GM19468 (cell line): Measurements from ENCODE around the gene ZMYND10.

Source experiments
- ATAC-seq: cut with Tn5 transposase; IDR thresholded peaks from one replicate; pipeline ENCODE4 v1.9.1; 2021; ENCODE audit warnings: mild to moderate bottlenecking, moderate library complexity, moderate number of reproducible peaks; ENCODE audit not compliant: unreplicated experiment; ENCODE audit errors: extremely low read depth

Gene ZMYND10

DNA sequence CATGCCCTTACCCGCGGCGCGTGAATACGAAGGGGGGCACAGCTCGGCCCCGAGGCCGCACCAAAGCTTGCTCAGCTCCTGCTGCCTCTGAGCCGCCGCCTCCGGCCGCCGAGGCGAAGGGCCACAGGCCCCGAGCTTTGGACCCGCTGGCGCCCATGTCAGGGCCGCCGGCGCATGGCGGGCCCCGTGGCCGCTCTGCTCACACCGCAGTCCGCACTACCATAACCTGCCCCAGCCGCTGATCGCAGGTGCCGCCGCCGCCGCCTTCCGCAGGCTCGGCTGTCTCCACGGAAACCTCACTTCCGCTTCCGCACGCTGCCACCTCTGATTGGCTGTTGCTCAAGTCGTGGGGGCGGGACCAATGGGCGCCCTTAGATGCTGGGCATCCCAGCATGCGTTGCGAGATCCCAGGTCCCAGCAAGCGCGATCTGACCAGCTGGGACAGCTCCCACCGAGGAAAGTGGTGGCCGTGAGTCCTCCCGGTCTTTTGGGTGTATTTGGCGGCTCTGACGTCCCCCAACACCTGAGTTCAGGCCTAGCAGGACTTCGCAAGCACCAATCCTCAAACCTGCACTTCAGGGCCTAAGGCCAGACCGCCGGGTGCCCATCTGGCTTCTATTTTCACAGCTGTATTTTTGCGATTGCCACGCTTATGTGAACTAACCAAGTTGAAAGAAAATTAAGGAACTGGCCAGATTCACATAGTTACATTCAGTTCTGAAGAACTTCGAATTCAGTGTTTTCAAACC is 17.4 kb downstream of the ZMYND10 start, which contains the start of gene TUSC2:
TSS of gene TUSC2 (minus strand) at position 281 of the 749 bp plus-strand sequence. CDS start at position 157, 124 bp downstream.
- peak; percentile 74 for ATAC-seq

DNA sequence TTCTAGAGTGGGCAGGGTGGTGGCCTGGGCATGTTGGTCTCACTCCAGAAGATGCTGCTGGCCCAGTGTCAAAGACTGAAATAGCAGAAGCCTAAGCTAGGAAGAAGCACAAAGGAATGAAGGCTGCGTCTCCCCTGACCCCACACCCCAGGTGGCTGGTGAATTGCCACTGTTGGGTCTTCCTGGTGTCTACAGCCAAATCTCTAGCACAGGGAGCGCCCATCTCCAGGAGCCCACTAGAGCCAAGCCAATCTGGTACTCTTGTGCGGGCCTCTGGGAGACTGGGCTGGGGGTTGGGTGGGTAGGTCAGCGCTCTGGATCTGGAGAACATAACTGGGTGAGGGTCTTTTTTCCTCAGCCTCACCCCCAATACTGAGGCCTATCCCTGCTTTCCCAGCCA is 18.4 kb downstream of the ZMYND10 start:
- no peak for ATAC-seq

DNA sequence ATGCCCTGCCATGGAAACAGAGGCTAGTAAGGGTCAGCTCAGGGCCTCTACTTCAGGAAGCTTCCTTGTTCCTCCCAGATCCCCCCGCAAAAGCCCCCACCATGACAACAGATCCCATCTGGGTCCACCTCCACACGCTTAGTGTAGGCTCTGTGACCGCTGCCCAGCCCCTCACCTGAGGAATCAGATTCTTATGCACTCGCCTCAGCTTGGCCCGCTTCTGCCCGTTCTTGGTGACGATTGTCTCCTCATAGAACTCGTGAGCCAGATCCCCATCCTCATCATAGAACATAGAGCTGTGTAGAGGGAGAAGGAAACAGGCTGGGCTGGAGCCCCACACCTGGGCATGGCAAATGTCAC is 19.4 kb downstream of the ZMYND10 start:
- no peak for ATAC-seq

DNA sequence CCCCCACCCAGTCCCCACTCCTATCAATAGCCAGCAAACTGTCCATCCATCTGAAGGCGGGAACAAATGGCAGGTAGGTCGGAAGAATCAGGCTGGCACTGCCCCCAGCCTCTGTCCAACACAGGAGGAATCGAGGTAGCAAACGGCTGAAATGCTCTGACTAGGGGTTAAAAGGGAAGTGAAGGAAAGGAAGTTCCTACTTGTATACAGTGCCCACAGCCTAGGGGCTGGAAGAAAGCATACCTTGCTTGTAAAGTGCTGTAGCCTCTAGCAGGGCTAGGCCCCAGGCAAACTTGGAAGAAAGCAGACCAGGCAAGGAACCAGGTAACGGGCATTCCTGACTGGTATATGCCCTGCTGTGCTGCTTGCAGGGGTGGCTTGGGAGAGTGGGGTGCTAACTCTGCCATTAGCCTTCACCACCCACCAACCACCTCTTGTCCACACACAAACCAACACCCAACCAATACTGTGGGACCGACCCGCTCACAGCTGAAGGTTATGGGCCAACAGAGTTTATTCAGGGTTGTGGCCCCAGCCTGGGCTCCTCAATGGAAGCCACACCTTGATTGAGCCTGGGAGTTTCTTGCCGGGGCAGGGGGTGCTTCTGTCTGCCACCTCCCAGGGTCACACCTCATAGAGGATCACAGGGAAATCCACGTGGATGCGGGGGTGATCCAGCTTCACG is 19.9 kb downstream of the ZMYND10 start:
- no peak for ATAC-seq

DNA sequence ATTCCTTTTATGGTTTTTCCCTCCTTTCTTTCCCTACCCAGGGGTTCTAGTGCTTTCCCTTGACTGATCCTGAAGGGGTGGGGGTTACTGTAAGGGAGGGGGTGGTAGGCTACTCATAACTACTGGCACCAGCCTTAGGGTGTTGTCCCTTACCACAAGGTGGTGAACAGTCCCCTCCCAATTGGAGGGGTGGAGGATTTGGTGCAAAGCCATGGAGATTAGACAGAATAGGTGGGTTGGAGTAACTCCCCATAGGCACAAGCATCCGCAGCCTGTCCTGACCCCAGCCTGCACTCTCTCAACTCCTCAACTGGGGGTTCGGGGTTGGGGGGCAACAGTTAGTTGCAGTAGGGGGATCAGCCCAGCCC is 20.4 kb downstream of the ZMYND10 start:
- no peak for ATAC-seq

DNA sequence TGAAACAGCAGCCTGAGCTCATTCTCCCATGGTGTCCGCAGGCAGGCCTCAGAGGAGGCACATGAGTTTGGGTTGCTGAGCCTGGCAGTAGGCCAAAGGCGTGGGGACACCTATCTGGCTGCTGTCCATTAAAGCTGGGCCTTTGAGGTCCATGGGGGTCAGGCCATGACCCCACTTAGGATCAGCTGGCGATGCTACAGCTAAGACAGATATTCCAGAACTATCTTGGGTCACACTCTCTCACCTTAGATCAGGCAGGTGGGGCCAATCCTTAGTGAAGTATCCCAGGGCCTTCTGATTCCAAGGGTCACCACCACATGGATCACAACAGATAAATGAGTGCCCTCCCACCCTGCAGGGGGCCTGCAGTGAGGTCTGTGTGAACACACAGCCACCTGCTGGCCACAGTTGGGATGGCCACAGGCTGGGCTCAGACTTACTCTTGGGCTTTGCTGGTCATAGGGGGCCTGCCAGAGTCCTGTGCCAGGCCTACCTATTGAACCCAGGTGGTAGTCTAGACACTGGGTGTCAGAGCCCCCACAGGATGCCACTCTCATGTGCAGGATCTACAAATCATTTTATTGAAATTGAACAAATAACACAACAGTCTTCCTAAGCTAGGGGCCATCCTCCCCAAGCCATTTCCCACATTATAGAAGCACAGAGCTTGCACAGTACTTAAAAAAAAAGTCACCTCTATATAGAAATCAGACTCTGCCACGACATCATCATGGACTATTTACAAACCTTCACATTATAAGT is 21.0 kb downstream of the ZMYND10 start:
- no peak for ATAC-seq

DNA sequence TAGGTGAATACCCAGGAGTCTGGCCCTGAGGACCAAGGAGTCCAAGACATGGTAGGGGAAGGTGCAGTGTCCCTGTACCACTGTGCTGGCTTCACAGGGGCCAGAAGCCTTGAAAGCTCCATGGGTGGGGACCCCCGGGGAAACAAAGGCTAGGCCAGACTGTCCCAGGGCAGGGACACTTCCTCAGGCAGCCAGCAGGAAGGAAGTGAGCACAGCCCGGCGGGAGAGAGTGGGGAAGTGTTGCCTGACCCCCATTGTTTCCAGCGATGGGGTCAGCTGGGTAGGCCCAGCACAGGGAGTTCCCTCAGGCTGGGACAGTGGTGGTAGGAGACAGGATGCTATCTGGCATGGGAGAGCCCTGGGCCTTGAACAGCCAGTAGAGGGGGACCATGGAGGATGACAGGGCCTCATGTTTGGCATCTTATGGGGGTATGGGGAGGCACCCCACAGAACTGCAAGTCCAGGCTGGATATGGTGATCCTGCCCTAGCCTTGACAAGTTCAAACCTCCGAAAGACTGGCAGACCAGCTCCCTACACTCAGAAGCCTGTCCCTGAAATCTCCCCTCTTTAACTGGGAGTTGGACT is 21.8 kb downstream of the ZMYND10 start:
- no peak for ATAC-seq

DNA sequence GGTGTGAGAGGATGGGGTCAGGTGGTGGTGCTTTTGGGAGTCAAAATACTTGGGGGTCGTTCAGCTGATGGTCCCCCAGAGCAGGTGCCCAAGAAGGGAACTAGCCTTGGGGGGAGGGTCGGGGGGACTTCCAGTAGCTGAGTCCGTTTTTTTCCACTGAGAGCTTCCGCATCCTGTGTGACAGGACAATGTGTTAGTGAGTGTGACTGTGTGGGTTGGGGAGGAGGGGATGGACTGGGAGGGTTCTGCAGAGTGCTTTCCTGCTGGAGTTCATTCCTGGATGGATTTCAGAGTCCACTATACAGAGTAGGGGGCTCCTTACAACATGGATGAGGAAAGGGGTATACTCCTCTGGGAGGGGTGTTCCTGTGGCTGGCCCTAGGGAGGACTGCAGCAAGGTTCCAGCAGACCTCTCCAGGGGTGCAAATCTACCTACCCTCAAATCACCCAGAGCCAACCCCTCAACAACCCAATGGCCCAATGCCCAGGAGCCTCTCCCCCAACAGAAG is 22.4 kb downstream of the ZMYND10 start:
- no peak for ATAC-seq

DNA sequence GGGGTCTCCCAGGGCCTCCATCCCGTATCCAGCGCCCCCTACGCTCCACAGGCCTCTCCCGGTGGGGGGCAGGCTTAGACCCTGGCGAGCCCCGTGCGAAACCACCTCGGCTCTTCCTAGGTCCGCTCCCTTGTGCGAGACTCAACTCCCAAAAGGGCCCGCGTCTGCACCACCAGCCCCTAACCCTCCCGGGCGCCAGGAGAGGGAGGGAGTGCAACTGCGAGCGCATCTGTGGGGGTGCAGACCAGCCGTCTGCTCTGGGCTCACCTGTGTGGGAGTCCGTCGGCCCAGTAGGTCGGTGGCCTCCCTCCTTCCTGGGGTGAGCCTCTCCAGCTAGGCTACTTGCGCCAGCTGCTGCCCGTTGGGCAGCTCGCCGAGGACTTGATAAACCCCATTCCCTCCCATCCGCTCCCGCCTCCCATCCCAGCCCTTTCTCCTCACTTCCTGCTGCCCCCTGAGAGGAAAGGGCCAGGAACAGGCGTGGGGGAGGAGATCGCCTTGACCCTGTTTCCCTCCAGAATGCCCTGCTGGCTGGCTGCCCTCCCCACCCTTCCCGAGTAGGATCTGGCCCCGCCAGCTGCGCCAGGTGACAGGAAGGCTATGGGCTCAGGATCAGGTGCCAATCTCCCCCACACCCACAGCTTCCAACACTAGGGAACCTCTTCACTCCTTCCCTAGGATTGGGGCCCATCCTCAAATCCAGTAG is 23.0 kb downstream of the ZMYND10 start, which contains the start of gene HYAL2:
TSS of gene HYAL2 (minus strand) at position 360 of the 706 bp plus-strand sequence. CDS start 2,256 bp downstream, outside the sequence.
- no peak for ATAC-seq

DNA sequence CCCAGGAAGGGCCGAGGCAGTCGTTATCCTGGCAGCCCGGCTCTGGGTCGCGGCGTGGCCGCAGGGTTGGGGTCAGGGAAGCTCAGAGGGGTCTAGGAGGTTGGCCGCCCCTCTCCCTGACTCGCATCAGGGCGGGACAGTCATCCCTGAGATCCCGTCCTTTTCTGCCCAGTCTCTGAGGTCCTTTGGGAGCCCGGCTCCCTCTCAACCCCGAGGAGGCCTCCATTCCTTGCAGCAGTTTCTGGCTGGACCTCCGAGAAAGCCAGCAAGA is 23.5 kb downstream of the ZMYND10 start:
- no peak for ATAC-seq

DNA sequence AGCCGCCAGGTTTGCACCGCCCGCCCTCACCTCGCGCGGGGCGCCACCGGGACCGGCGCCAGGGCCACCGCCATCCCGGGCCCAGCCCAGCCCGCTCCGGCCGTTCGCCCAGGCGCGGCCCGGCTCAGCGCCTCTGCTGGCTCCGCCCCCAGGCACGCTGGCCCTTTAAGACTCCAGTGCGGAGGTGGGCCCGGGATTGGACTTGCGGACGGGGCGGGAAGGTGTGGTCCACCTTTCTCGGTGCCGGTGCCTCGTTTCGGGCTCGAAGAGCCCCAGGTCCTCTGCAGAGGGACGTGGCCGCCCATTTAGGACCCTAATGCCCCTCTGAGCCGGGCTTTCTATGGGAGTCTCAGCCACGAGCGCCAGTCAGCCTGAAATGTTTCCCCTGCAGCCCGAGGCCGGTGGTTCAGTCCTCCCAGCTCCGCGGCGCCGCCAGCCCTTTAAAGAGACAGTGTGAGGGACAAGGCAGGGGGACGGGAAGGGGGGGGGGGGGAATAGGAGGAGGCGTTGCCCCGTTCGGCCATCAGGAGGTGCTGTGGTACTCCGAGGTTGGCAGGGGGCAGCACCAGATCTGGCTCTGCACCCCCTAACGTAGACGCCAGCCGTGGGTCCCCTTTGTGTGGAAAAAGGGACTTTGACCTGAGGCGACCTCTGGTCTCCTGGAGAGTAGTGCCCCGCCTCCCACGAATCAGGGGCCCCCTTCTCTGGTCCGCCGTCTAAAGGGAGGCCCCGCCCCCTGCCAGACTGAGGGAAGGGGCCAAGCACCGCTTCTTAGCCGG is 24.0 kb downstream of the ZMYND10 start:
- ATAC-seq = peak; percentile 55

DNA sequence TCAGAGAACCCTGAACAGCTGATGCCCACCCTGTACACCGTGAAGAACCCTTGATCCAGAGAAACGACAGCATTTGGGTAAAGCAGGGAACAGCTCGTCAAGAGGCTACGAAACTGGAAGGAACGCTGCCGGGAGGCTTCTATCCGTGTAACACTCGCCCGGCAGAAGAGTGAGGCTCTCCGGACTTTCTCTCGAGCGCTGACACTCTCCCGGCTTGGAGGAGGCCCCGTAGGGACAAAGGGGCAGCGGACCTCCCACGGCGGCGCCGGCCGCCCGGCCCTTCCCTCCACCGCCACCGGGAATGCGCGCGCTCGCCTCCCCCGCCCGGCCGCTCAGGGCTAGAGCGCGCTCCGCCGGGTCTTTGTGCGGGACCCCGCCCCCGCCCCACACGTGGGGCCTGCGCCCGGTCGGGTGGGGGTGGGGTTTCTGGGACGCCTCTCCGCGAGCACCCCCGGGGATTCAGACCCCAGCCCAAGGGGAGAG is 24.6 kb downstream of the ZMYND10 start:
- ATAC-seq = no peak

DNA sequence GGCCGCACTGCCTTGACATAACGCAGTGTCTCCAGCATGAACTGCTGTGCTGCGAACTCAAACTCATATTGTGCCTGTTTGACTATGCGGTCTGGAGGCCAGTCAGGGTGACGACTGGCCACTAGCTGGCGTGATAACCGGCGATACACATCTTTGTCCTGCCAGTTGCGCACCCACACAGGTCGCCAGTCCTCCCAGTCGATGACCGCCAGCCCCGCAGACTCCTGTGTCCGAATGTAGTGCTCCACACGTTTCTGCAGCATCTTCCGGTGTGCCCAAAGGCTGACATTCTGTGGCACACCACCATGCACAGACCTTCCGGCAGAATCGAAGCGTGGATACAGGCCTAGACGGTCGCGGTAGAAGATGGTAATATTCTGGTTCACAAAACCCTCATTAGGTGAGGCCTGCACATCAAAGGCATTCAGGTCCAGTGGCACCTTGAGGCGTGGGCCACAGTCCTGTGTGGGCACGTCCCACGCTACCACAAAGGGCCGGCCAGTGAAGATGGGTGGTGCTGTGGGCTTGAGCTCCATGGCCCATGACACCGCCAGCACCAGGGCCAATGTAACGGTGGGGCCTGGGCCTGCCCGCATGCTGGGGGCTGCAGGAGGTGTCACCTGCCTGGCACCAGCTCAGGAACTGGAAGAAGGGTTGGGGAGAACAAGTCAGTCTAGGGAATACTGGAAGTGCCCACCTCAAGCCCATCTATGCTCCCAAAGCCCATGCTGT is 25.5 kb downstream of the ZMYND10 start:
- ATAC-seq = no peak

DNA sequence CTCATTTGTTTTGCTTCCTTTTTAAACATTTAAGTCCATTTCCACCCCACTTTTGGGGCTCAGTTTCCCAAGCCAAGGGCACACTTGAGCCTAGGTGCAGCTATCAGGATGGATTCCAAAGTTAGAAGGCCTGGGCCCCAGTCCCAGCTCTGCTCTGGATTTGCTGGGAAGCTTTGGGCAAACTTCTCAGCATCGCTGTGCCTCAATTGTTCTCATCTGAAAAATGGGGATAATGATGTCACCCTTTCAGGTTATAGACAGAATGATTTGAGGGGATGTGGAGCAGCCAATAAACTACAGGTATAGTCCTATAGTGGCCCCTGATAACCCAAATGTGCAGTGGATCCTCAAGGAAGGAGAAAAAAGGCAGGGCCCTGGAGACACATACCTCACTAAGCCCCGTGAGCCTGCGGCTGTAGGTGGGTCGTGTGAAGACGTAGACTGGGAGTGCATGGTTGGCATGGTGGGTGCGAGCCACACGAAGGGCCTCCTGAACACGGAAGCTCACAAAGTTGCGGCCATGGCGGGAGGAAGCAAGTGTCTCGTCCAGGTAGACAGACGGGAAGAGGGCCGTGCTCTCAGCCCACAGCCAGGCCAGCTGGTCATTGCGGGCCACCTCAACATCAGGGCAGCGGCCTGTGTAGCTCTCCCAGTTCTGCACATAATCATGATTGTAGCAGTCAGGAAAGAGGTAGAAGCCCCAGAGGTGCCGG is 26.2 kb downstream of the ZMYND10 start:
- ATAC-seq = no peak

DNA sequence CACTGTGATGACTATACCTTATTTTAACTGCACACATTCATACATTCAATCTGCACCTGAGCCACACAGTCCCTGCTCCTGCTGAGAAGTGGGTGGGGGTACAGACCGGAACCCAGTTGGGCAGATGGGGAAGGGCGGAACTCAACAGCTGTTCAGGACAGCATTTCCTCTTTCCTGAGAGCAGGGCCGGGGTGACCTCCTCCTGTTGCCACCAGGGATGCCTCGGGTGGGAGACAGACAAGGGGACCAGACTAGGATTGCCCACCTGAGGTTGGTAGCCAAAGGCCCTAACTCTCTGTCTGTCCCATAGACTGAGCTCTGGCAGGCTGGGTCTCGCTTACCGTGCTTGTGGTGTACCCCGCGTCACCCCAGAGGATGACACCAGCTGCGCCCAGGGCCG is 26.9 kb downstream of the ZMYND10 start:
- no peak for ATAC-seq

DNA sequence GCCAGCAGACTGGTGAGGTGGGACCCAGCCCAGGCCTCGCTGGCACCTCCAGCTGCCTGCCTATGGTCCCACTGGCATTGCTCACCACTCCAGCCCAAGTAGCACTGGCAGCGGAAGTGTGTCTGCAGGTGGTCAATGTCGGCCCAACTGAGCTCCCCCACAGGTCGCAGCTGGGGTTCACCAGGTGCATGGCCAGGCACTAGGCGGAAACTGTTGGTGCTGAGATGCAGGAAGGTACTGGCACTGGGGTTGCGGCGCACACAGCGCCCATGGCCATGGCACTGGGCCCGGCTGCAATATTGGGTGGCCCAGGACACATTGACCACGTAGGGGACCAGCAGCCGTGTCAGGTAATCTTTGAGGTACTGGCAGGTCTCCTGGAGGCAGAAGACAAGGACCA is 27.4 kb downstream of the ZMYND10 start:
- ATAC-seq = no peak

DNA sequence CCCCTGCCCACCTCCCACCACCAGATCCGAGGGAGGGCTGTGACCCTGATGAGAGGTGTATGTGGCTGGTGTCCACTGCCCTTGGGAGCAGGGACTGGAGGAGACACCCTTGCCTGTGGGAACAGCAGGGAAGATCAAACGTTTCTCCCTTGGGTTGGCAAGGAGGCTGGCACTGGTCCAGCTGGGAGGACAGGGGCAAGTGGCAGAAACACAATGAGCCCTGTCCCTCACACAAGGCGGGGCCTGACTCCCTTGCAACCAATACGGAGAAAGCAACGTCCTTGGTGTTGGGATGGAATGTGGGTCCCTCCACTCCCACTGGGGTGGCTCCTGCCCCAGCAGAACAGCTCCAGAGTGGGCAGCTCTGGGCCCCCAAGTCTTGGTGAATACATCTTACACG is 28.2 kb downstream of the ZMYND10 start:
- ATAC-seq = no peak

DNA sequence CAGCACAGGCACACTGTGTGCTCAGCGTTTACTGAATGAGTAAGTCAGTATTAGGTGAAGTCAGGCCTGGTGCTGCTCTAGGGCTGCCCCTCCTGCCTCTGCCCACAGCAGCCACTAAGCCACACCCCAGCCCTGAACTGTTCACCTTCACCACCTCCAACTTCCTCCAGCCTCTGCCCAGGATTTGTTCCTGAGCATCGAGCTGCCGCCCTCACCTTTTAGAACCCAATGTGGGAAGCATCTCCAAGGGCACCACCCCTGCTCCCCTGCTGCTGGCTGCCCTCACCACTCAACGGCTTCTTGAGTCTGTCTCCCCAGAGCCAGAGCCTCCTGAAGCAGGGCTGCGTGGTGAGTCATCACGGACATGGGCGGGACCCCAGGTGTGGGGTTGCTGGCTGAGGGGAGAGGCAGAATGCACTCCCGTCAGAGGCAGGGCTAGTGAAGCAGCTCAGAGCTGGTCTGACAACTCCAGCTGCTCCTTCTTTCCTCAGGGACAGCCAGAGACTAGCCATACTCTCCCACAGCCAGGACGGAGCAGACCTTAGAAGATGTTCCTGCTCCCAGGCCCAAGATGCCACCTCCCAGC is 28.8 kb downstream of the ZMYND10 start:
- ATAC-seq = no peak
